ENCODE measurements around the gene H2AZ2. TPM values are rescaled to one million over a fixed set of nuclear protein-coding genes. Genes with fewer than 3 reads are reported as not detected.

Gene H2AZ2
- total RNA-seq, 2 donors from 2014 or later = 166 to 242 TPM

GRCh38 chr7:44891372-44891771 lies 43.5 kb upstream of the H2AZ2 start:
- Histone ChIP-seq H3K4me3 (no peak overlapping the region), H3K36me3 (no peaks in the 10 kb centered on the region), H3K27me3 (no peaks in the 10 kb centered on the region), H3K9me3 (no peaks in the 10 kb centered on the region), H3K4me1 (peaks cover 4% of the 10 kb centered on the region), H3K9ac (ENCODE audit: low read depth in 2 of 2, low read length in 2 of 2) (no peak overlapping the region), H3K27ac (no peak overlapping the region)
- DNase-seq = no peak
- TF ChIP-seq, protein P1, sequence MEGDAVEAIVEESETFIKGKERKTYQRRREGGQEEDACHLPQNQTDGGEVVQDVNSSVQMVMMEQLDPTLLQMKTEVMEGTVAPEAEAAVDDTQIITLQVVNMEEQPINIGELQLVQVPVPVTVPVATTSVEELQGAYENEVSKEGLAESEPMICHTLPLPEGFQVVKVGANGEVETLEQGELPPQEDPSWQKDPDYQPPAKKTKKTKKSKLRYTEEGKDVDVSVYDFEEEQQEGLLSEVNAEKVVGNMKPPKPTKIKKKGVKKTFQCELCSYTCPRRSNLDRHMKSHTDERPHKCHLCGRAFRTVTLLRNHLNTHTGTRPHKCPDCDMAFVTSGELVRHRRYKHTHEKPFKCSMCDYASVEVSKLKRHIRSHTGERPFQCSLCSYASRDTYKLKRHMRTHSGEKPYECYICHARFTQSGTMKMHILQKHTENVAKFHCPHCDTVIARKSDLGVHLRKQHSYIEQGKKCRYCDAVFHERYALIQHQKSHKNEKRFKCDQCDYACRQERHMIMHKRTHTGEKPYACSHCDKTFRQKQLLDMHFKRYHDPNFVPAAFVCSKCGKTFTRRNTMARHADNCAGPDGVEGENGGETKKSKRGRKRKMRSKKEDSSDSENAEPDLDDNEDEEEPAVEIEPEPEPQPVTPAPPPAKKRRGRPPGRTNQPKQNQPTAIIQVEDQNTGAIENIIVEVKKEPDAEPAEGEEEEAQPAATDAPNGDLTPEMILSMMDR (IDR thresholded peaks at IDR 0.05) = no peak
- intact Hi-C loops (cut with DNase I) = no loop called here

- Histone ChIP-seq H3K9ac (ENCODE audit: low read depth in 2 of 2, low read length in 2 of 2) (no peak overlapping the region), H3K4me1 (peaks cover 6% of the 10 kb centered on the region), H3K9me3 (no peaks in the 10 kb centered on the region), H3K36me3 (no peaks in the 10 kb centered on the region), H3K4me3 (no peak overlapping the region), H3K27ac (no peak overlapping the region), H3K27me3 (no peaks in the 10 kb centered on the region)
- intact Hi-C loops (cut with DNase I) = no loop called here
- DNase-seq = no peak
- TF ChIP-seq, protein P1 (IDR thresholded peaks at IDR 0.05) = no peak
Measured at GRCh38 chr7:44889086-44889781, 41.3 kb upstream of the H2AZ2 start.

DNA sequence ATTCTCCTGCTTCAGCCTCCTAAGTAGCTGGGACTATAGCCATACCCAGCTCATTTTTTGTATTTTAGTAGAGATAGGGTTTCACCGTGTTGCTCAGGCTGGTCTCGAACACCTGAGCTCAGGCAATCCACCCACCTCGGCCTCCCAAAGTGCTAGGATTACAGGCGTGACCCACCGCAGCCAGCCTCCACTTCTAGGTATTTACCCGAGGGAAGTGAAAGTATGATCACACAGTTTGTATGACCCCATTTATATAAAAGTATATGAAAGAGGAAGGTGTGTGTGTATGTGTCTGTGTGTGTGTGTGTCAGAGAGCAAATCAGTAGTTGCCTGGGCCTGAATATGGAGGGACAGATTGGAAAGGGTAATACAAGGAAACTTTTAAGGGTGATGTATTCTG lies 39.4 kb upstream of the H2AZ2 start:
- no peaks in the 10 kb centered on the region for H3K9me3 ChIP-seq
- peaks cover 17% of the 10 kb centered on the region for H3K4me1 ChIP-seq
- no peaks in the 10 kb centered on the region for H3K36me3 ChIP-seq
- no peak overlapping the region for H3K9ac ChIP-seq (ENCODE audit: low read depth in 2 of 2, low read length in 2 of 2)
- intact Hi-C loops (cut with DNase I) = no loop called here
- no peak overlapping the region for H3K4me3 ChIP-seq
- TF ChIP-seq, protein P1 (IDR thresholded peaks at IDR 0.05) = no peak
- H3K27me3 ChIP-seq = no peaks in the 10 kb centered on the region
- no peak for DNase-seq
- no peak overlapping the region for H3K27ac ChIP-seq

DNA sequence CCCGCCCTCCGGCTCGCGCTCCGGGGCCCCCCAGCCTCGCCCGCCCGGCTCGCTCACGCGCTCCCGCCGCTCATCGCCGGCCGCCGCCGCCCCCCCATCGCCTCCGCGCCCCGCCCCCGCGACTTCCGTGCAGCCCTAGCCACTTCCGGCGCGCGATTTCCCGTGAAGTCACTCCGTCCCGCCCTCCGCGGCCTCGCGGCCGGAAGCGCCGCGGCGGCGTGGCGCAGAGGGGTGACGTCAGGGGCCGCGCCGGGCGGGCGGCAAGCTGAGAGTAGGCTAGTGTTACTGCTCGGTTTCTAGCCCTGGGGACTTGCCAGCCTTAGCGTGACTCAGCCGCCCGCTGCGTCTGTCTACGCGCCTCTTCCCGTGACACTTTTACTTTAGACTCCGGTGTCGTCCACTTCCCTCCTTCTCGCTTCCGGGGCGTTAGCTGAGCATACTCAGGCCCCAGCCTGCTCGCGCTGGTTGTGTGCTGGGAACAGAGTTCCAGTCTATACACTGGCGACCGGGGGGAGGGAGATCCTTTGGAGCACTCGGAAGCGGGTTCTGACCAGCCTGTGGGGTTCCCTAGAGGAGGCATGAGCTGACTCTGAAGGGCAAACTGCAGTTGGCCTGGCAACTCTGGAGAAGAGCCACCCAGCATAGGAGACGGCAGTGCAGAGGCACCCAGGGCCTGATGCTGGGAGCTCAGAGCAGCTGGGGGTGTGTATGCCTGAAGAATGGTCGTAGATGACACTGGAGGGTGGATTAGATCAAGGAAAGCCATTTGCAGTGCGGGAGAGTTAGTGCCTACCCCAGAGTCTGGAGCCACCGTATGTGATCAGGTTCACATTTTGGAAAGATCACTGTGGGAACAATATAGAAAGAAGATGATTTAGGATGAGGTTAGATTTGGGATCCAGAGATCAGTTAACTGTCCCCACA lies 37.8 kb upstream of the H2AZ2 start, which contains the start of gene PURB:
Gene PURB (minus strand): TSS at position 137 of the 924 bp plus-strand sequence. CDS start 182 bp downstream, outside the sequence.
- intact Hi-C loops (cut with DNase I) = no loop called here
- peak; percentile 94 for DNase-seq
- peak within 1 kb of the TSS; percentile 96 to 100 for H3K9ac ChIP-seq (ENCODE audit: low read depth in 2 of 2, low read length in 2 of 2)
- TF ChIP-seq, protein P1 (IDR thresholded peaks at IDR 0.05) = no peak
- H3K27me3 ChIP-seq = no peaks in the 10 kb centered on the region
- no peaks in the 10 kb centered on the region for H3K36me3 ChIP-seq
- H3K9me3 ChIP-seq = no peaks in the 10 kb centered on the region
- peak within 1 kb of the TSS; percentile 100 for H3K27ac ChIP-seq
- peaks cover 20% of the 10 kb centered on the region for H3K4me1 ChIP-seq
- peak within 1 kb of the TSS; percentile 64 for H3K4me3 ChIP-seq

DNA sequence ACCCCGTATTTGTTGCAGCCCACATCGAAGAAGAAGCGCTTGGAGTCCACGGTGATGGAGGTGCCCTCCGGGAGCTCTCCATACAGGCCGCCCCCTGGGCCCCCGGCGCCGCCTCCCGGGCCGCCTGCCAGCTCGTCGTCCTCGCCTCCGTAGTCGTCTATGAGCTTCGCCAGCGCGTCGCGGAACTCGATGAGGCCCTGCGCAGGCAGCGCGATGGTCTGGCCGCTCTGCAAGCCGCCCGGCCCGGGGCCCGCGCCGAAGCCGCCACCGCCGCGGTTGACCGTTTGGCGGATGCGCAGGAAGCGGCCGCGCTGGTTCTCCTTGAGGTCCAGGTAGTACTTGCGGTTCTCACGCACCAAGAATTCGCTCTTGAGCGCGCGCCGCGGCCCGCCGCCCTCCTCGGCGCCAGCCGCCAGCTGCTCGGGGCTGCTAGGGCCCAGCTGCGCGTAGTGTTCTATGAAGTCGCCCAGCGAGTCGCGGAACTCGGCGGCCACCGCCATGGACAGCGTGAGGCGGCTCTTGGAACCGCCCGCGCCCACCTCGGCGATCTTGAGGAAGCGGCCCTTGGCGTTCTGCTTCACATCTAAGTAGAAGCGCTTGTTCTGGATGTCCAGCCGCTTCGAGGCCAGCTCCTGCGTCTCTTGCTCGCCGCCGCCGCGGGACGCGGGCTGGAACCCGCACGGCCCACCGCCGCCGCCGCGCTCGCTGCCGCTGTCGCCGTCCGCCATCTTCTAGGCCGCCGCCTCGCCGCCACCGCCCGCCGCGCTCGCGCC lies 36.9 kb upstream of the H2AZ2 start:
- H3K4me1 ChIP-seq = peaks cover 20% of the 10 kb centered on the region
- intact Hi-C loops (cut with DNase I) = no loop called here

More for the DNA sequence above, 36.9 kb upstream of the H2AZ2 start:
- Histone ChIP-seq H3K27ac (peak overlapping the region; percentile 95), H3K4me3 (peak overlapping the region; percentile 62), H3K27me3 (no peaks in the 10 kb centered on the region), H3K36me3 (no peaks in the 10 kb centered on the region), H3K9ac (ENCODE audit: low read depth in 2 of 2, low read length in 2 of 2) (peak overlapping the region; percentile 78 to 96), H3K9me3 (no peaks in the 10 kb centered on the region)
- TF ChIP-seq, protein P1 (IDR thresholded peaks at IDR 0.05) = no peak
- DNase-seq = peak; percentile 46

All from colonic mucosa (tissue), 4 donors.